Measurements from ENCODE around the gene PITX2. TPM values are rescaled to one million over a fixed set of nuclear protein-coding genes. Genes with fewer than 3 reads are reported as not detected.

Gene PITX2
- total and polyA plus RNA-seq, 5 experiments from 2014 or later: not detected

- Mint-ChIP-seq H3K27ac (no peak overlapping the region), H3K27me3 (peaks cover 45 to 87% (median 53%) of the 10 kb centered on the region in 5 donors), H3K9me3 (peaks cover 0 to 21% (median 4%) of the 10 kb centered on the region in 9 donors), H3K4me3 (no peak overlapping the region), H3K36me3 (peaks cover 2 to 21% (median 5%) of the 10 kb centered on the region in 3 donors), H3K4me1 (peaks cover 0 to 2% (median 0%) of the 10 kb centered on the region in 4 donors)
- ATAC-seq: no peak
- no peak for DNase-seq
- POLR2A ChIA-PET: no interaction called here
These were observed 21.1 kb upstream of the PITX2 start for GRCh38 chr4:110644008-110644407.

GRCh38 chr4:110643096-110643495 lies 20.2 kb upstream of the PITX2 start:
- H3K4me1 Mint-ChIP-seq: peaks cover 0 to 2% (median 0%) of the 10 kb centered on the region in 4 donors
- H3K27ac Mint-ChIP-seq: no peak overlapping the region
- H3K9me3 Mint-ChIP-seq: peaks cover 0 to 27% (median 7%) of the 10 kb centered on the region in 9 donors
- ATAC-seq (no peak), DNase-seq (no peak)
- peaks cover 46 to 96% (median 61%) of the 10 kb centered on the region in 5 donors for H3K27me3 Mint-ChIP-seq
- no peak overlapping the region for H3K4me3 Mint-ChIP-seq
- POLR2A ChIA-PET: no interaction called here
- H3K36me3 Mint-ChIP-seq: peaks cover 2 to 28% (median 5%) of the 10 kb centered on the region in 3 donors

- H3K4me3 Mint-ChIP-seq: no peak overlapping the region
- ATAC-seq (no peak), DNase-seq (no peak)
- no peak overlapping the region for H3K27ac Mint-ChIP-seq
- peaks cover 48 to 92% (median 77%) of the 10 kb centered on the region in 5 donors for H3K27me3 Mint-ChIP-seq
- peaks cover 0 to 31% (median 13%) of the 10 kb centered on the region in 9 donors for H3K9me3 Mint-ChIP-seq
- H3K4me1 Mint-ChIP-seq: peaks cover 0 to 3% (median under 1%) of the 10 kb centered on the region in 4 donors
- H3K36me3 Mint-ChIP-seq: peaks cover 2 to 28% (median 8%) of the 10 kb centered on the region in 3 donors
- POLR2A ChIA-PET: no interaction called here
These were observed 18.3 kb upstream of the PITX2 start for GRCh38 chr4:110641218-110641617.

- peaks cover 4 to 28% (median 8%) of the 10 kb centered on the region in 3 donors for H3K36me3 Mint-ChIP-seq
- H3K27me3 Mint-ChIP-seq: peaks cover 48 to 86% (median 75%) of the 10 kb centered on the region in 5 donors
- ATAC-seq (no peak), DNase-seq (no peak)
- H3K27ac Mint-ChIP-seq: no peak overlapping the region
- no peak overlapping the region for H3K4me3 Mint-ChIP-seq
- POLR2A ChIA-PET: no interaction called here
- H3K9me3 Mint-ChIP-seq: peaks cover 0 to 32% (median 15%) of the 10 kb centered on the region in 9 donors
- peaks cover 0 to 3% (median under 1%) of the 10 kb centered on the region in 4 donors for H3K4me1 Mint-ChIP-seq
These were observed 17.7 kb upstream of the PITX2 start for GRCh38 chr4:110640576-110640975.

GRCh38 chr4:110639207-110640090 lies 16.6 kb upstream of the PITX2 start:
- H3K4me3 Mint-ChIP-seq: no peak overlapping the region
- peak overlapping the region in 1 of 10 donors; percentile 76 for H3K27ac Mint-ChIP-seq
- peaks cover 4 to 37% (median 8%) of the 10 kb centered on the region in 3 donors for H3K36me3 Mint-ChIP-seq
- POLR2A ChIA-PET: no interaction called here
- no peak for ATAC-seq
- peaks cover 0 to 3% (median under 1%) of the 10 kb centered on the region in 4 donors for H3K4me1 Mint-ChIP-seq
- no peak for DNase-seq
- H3K27me3 Mint-ChIP-seq: peaks cover 50 to 85% (median 75%) of the 10 kb centered on the region in 5 donors
- H3K9me3 Mint-ChIP-seq: peaks cover 0 to 39% (median 17%) of the 10 kb centered on the region in 9 donors

- H3K27me3 Mint-ChIP-seq: peaks cover 44 to 85% (median 78%) of the 10 kb centered on the region in 5 donors
- H3K4me3 Mint-ChIP-seq: no peak overlapping the region
- H3K27ac Mint-ChIP-seq: peak overlapping the region in 1 of 10 donors; percentile 34
- ATAC-seq (no peak), DNase-seq (no peak)
- H3K9me3 Mint-ChIP-seq: peaks cover 0 to 44% (median 17%) of the 10 kb centered on the region in 9 donors
- POLR2A ChIA-PET: no interaction called here
- peaks cover 4 to 44% (median 8%) of the 10 kb centered on the region in 3 donors for H3K36me3 Mint-ChIP-seq
- H3K4me1 Mint-ChIP-seq: peaks cover 0 to 5% (median under 1%) of the 10 kb centered on the region in 4 donors
These were observed 15.3 kb upstream of the PITX2 start for GRCh38 chr4:110638089-110638746.

- H3K27ac Mint-ChIP-seq: peak overlapping the region in 2 of 10 donors; percentile 25
These were observed 14.7 kb upstream of the PITX2 start for GRCh38 chr4:110637408-110638088.

GRCh38 chr4:110636680-110637407 lies 14.0 kb upstream of the PITX2 start:
- H3K4me3 Mint-ChIP-seq: no peak overlapping the region
- peaks cover 0 to 42% (median 17%) of the 10 kb centered on the region in 9 donors for H3K9me3 Mint-ChIP-seq

More at GRCh38 chr4:110637408-110638088, 14.7 kb upstream of the PITX2 start:
- H3K27me3 Mint-ChIP-seq: peaks cover 47 to 85% (median 76%) of the 10 kb centered on the region in 5 donors
- H3K9me3 Mint-ChIP-seq: peaks cover 0 to 45% (median 17%) of the 10 kb centered on the region in 9 donors
- H3K4me1 Mint-ChIP-seq: peaks cover 0 to 9% (median 2%) of the 10 kb centered on the region in 4 donors
- POLR2A ChIA-PET: no interaction called here
- peaks cover 4 to 45% (median 8%) of the 10 kb centered on the region in 3 donors for H3K36me3 Mint-ChIP-seq
- H3K4me3 Mint-ChIP-seq: no peak overlapping the region
- ATAC-seq (no peak), DNase-seq (no peak)

GRCh38 chr4:110636171-110636679 lies 13.3 kb upstream of the PITX2 start:
- POLR2A ChIA-PET: no interaction called here
- peaks cover 4 to 38% (median 11%) of the 10 kb centered on the region in 3 donors for H3K36me3 Mint-ChIP-seq
- H3K4me1 Mint-ChIP-seq: peaks cover 6 to 20% (median 10%) of the 10 kb centered on the region in 4 donors
- H3K27me3 Mint-ChIP-seq: peaks cover 46 to 85% (median 75%) of the 10 kb centered on the region in 5 donors
- DNase-seq (no peak), ATAC-seq (no peak)
- peak overlapping the region in 1 of 10 donors; percentile 40 for H3K27ac Mint-ChIP-seq
- H3K9me3 Mint-ChIP-seq: peaks cover 0 to 40% (median 17%) of the 10 kb centered on the region in 9 donors
- H3K4me3 Mint-ChIP-seq: no peak overlapping the region

More at GRCh38 chr4:110636680-110637407, 14.0 kb upstream of the PITX2 start:
- H3K27me3 Mint-ChIP-seq: peaks cover 48 to 86% (median 74%) of the 10 kb centered on the region in 5 donors
- ATAC-seq (no peak), DNase-seq (no peak)
- no peak overlapping the region for H3K27ac Mint-ChIP-seq
- H3K36me3 Mint-ChIP-seq: peaks cover 4 to 41% (median 11%) of the 10 kb centered on the region in 3 donors
- POLR2A ChIA-PET: no interaction called here
- H3K4me1 Mint-ChIP-seq: peaks cover 3 to 15% (median 6%) of the 10 kb centered on the region in 4 donors

GRCh38 chr4:110635163-110635865 lies 12.4 kb upstream of the PITX2 start:
- peaks cover 47 to 85% (median 75%) of the 10 kb centered on the region in 5 donors for H3K27me3 Mint-ChIP-seq
- DNase-seq (no peak), ATAC-seq (no peak)
- H3K9me3 Mint-ChIP-seq: peaks cover 0 to 45% (median 18%) of the 10 kb centered on the region in 9 donors
- no peak overlapping the region for H3K4me3 Mint-ChIP-seq
- POLR2A ChIA-PET: no interaction called here
- peaks cover 4 to 32% (median 11%) of the 10 kb centered on the region in 3 donors for H3K36me3 Mint-ChIP-seq
- H3K27ac Mint-ChIP-seq: no peak overlapping the region
- H3K4me1 Mint-ChIP-seq: peaks cover 6 to 24% (median 13%) of the 10 kb centered on the region in 4 donors

Data from naive thymus-derived CD8-positive, alpha-beta T cell (primary cell).